Progenitor cell of endocrine pancreas (in vitro differentiated cells): ENCODE data around the gene NRGN. TPM values are rescaled to one million over a fixed set of nuclear protein-coding genes. Genes with fewer than 3 reads are reported as not detected.
A peak's percentile ranks its signal among the peaks of the same experiment; 100 is the strongest.

Source experiments
- DNase-seq: peaks from one replicate; pipeline ENCODE4 v3.0.0; 2021; ENCODE audit warnings: low spot score; ENCODE audit not compliant: unreplicated experiment
- H3K27ac Mint-ChIP-seq: 2 replicates; pipeline ENCODE4 v1.8.0; 2021; ENCODE audit warnings: mild to moderate bottlenecking, moderate library complexity, mixed read lengths
- H3K27me3 Mint-ChIP-seq: 2 replicates; pipeline ENCODE4 v1.8.0; 2021; ENCODE audit warnings: mixed read lengths
- H3K36me3 Mint-ChIP-seq: 2 replicates; pipeline ENCODE4 v1.8.0; 2022; ENCODE audit warnings: mixed read lengths; ENCODE audit not compliant: insufficient read depth
- H3K4me1 Mint-ChIP-seq: 2 replicates; pipeline ENCODE4 v1.8.0; 2021; ENCODE audit warnings: low read depth, mixed read lengths
- H3K4me3 Mint-ChIP-seq: 2 replicates; pipeline ENCODE4 v1.8.0; 2021; ENCODE audit warnings: low read depth, mild to moderate bottlenecking, moderate library complexity, mixed read lengths
- H3K9me3 Mint-ChIP-seq: 2 replicates; pipeline ENCODE4 v1.8.0; 2021; ENCODE audit warnings: low read depth, mixed read lengths
- long read RNA-seq: library from polyadenylated mRNA; unstranded; transcript quantifications from one replicate; pipeline ENCODE4 v2.0.0, GENCODE V29; 2020
- total RNA-seq: library from RNA; stranded (reverse); gene quantifications from 2 replicates; pipeline ENCODE4 v1.2.1, GENCODE V29; 2021
- TF ChIP-seq, protein P1 (sequence below): fragments of 200-600 bp; sonication (generic); IDR thresholded peaks from one replicate; pipeline ENCODE4 v1.5.0; 2021; ENCODE audit warnings: antibody characterized with exemption, mild to moderate bottlenecking; ENCODE audit not compliant: unreplicated experiment

The NRGN gene
- total RNA-seq: 4.9 and 5.9 TPM in 2 replicates
- long read RNA-seq: 0 reads

DNA sequence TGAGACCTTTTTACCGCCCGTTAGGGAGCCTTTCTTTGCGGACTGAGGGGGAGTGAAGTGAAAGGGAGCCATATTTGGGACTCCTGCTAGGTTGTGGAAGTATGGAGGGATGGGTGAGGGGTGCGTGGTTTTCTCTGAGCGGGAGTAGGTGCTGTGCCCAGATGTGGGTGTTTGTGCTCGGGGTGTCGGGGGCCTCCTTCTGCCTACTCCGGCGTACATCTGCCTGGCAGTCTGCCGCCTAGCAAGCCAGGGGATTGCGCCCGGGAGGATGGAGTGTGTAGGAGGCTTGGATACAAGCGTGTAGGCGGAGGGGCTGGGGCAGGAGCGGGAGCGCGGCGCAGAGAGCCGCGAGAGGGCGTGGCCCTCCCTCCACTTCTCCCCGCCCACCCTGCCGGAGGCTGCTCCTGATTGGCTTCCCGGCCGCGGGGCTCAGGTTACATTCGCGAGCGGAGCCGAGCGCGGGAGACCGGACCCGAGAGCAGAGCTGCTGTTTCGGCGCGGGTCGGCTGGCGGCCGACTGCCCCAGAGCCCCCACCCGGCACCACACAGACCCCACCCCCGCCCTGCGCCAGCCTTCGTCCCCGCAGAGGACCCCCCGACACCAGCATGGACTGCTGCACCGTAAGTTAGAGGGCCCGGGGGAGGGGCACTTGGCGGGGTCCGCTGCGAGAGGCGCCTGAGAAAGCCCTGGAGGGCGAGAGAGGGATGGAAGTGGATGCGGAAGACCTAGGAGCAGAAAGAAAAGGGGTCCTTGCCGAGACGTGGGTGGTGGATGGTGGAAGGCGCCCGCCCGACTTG lies at the start of gene NRGN:
Gene NRGN, plus strand, starts transcription at position 464 of the 798 bp plus-strand sequence. Its CDS starts 143 bp downstream, at position 607.
- TF ChIP-seq, protein P1, sequence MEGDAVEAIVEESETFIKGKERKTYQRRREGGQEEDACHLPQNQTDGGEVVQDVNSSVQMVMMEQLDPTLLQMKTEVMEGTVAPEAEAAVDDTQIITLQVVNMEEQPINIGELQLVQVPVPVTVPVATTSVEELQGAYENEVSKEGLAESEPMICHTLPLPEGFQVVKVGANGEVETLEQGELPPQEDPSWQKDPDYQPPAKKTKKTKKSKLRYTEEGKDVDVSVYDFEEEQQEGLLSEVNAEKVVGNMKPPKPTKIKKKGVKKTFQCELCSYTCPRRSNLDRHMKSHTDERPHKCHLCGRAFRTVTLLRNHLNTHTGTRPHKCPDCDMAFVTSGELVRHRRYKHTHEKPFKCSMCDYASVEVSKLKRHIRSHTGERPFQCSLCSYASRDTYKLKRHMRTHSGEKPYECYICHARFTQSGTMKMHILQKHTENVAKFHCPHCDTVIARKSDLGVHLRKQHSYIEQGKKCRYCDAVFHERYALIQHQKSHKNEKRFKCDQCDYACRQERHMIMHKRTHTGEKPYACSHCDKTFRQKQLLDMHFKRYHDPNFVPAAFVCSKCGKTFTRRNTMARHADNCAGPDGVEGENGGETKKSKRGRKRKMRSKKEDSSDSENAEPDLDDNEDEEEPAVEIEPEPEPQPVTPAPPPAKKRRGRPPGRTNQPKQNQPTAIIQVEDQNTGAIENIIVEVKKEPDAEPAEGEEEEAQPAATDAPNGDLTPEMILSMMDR: no peak
- Mint-ChIP-seq H3K36me3 (no peaks in the 10 kb centered on the region), H3K9me3 (no peaks in the 10 kb centered on the region), H3K27ac (peak within 1 kb of the TSS; percentile 17), H3K4me3 (peak within 1 kb of the TSS; percentile 57), H3K27me3 (peaks cover 90% of the 10 kb centered on the region), H3K4me1 (peaks cover 7% of the 10 kb centered on the region)
- peak; percentile 88 for DNase-seq

DNA sequence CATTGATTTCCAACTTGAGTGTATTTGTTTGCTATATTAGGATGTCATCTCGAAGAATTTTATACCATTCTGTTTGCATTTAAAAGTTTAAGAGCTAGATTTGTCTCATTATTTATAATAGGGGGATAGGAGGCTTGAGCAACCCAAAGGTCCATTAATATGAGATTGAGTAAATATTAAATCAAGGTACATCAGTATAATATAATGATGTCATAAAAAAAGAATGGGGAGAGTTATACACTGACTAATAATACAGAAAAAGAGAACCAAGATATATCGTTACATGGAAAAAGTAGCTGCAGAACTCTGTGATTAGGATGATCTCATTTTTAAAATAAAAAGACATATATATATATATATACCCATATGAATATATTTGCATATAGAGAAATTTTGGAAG lies 46.6 kb upstream of the NRGN start:
- H3K9me3 Mint-ChIP-seq: peaks cover 4% of the 10 kb centered on the region
- no peak for DNase-seq
- no peak overlapping the region for H3K4me3 Mint-ChIP-seq
- no peaks in the 10 kb centered on the region for H3K27me3 Mint-ChIP-seq
- H3K4me1 Mint-ChIP-seq: no peaks in the 10 kb centered on the region
- TF ChIP-seq, protein P1: no peak
- no peak overlapping the region for H3K27ac Mint-ChIP-seq
- H3K36me3 Mint-ChIP-seq: no peaks in the 10 kb centered on the region

DNA sequence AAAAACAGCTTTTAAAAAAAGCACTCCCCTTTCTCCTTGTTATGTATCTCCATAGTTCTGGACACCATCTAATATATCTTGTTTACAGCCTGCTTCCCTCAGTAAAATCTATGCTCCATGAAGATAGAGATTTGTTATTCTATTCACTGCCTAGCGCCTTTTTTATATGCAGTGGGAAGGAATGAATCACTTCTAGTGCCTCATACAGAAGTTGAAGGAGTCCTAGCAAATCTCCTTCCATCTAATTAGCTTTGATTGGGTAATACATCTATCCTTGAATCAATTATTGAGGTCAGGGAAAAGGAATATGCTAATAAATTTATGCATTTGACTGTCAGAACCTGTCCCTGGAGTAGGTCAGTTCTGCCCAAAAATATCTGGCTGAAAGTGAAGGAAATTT lies 40.2 kb upstream of the NRGN start:
- Mint-ChIP-seq H3K4me3 (no peak overlapping the region), H3K9me3 (peaks cover 5% of the 10 kb centered on the region), H3K36me3 (no peaks in the 10 kb centered on the region), H3K27me3 (no peaks in the 10 kb centered on the region), H3K4me1 (no peaks in the 10 kb centered on the region), H3K27ac (no peak overlapping the region)
- DNase-seq: no peak
- TF ChIP-seq, protein P1: no peak

DNA sequence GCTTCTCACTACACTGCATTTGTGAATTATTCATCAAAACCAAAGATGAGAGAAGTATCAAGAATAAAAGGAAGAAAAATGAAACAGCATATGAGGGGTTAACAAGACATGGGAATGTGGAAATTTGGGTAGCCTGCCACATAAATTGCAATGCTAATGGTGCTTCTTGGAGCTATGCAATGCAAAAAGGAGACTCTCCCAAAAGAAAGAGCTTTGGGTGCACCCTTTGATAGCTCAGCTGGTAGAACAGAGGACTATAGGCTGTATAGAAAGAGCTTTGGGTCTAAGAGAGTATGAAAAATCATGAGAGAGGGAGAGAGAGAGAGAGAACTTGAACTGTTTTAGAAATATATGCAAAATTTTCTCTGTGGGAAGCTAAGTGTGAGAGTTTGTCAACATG lies 39.7 kb upstream of the NRGN start:
- TF ChIP-seq, protein P1: no peak
- Mint-ChIP-seq H3K4me1 (no peaks in the 10 kb centered on the region), H3K9me3 (peaks cover 5% of the 10 kb centered on the region), H3K36me3 (no peaks in the 10 kb centered on the region), H3K27ac (no peak overlapping the region), H3K27me3 (no peaks in the 10 kb centered on the region), H3K4me3 (no peak overlapping the region)
- no peak for DNase-seq

DNA sequence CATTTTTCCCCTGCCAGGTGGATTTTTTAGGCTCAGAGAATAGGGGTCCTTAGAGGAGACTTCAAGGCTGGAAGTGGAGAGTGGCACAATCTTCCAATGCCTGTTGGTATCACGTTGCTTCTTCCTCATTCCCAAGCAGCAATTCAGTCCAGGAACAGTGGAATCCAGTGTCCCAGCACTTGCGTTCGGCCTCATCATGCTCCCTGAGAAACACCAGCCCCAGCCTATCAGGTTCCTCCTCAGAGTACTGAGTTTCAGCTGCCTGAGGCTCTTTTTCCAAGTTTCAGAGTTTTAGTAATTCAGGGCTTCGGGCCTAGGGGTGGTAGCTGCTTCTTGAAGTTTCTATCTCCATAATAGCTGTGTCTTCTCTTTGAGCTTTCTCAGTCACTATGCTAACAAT lies 31.9 kb upstream of the NRGN start:
- Mint-ChIP-seq H3K27ac (no peak overlapping the region), H3K36me3 (no peaks in the 10 kb centered on the region), H3K4me1 (peaks cover 1% of the 10 kb centered on the region), H3K9me3 (peaks cover 3% of the 10 kb centered on the region), H3K27me3 (no peaks in the 10 kb centered on the region), H3K4me3 (no peak overlapping the region)
- no peak for DNase-seq
- TF ChIP-seq, protein P1: no peak
